NOMO-1 (cell line): ENCODE measurements around the gene CIBAR2.
"Not testable (repeated sequence)": the region's sequence is repeated elsewhere in the genome, so short reads cannot be mapped to it uniquely, and the experiment has no call there.

Experiments used
- DNase-seq, 2 experiments: peaks; one replicate each; lab custom pipeline; 2025; ENCODE audit not compliant: unreplicated experiment in 2 of 2; lab: John Stamatoyannopoulos, UW

CIBAR2 gene

DNA sequence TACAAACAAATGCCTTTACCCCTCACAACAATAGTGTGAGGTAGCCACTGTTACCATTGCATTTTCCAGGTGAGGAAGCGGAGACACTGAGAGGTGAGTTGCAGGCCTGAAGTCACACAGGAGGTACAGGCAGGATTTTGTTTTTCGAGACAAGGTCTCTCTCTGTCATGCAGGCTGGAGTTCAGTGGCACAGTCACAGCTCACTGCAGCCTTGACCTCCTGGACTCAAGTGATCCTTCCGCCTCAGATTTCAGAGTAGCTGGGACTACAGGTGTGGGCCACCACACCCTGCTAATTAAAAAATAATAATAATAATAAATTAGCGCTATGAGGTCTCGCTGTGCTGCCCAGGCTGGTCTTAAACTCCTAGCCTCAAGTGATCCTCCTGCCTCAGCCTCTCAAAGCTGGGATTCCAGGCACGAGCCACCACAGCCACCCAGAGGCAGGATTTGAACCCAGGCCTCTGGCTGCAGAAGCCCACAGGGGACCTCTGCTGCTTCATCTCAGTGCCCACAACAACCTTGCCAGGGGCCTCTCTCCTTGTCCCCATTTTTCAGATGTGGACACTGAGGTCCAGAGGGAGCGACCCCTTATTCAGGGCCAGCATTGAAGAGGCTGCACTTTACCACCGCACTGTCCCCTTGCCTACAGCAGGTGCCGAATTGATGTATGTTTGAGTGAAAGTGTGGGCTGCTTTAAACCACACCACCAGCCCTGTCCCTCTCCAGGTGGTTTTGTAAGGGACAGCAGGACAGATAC is 16.0 kb upstream of the CIBAR2 start:
- DNase-seq, result no peak

GRCh38 chr16:85127379-85127723 is 15.1 kb upstream of the CIBAR2 start:
- no peak for DNase-seq

DNA sequence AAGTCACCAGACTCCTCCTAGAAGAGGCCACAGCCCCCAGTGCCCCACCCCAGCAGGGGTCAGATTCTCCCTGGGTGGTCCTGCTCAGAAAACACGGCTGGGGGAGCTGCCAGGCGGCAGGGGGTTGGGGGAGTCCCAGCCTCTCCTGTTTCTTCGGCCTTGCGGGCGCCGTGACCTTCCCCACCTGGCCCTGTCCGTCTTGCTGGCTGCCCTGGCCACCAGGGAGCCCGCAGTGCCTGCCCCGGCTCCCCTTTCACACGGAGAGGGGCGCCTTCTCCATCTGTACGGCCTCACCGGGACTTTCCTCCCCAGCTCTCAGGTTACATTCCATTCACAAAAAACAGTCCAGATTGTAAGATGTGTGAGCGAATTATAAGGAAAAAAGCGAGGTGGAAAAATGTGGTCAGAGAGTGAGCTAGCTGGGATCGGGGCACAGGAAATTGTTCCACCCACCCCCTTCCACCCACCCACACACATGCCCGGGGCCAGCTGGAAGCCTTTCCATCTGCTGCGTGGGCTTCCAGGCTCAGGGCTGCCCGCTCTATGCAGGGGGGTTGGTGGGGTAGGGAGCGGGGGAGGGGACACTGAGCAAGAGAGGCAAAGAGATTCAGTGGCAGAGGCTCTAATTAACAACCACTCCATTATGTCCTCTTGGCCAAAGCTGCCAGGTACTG is 14.6 kb upstream of the CIBAR2 start:
- DNase-seq, result no peak

GRCh38 chr16:85126394-85126704 is 14.1 kb upstream of the CIBAR2 start:
- DNase-seq, result no peak

- no peak for DNase-seq
Observed at GRCh38 chr16:85125570-85126393, 13.5 kb upstream of the CIBAR2 start.

GRCh38 chr16:85124636-85125346 is 12.5 kb upstream of the CIBAR2 start:
- no peak for DNase-seq

DNA sequence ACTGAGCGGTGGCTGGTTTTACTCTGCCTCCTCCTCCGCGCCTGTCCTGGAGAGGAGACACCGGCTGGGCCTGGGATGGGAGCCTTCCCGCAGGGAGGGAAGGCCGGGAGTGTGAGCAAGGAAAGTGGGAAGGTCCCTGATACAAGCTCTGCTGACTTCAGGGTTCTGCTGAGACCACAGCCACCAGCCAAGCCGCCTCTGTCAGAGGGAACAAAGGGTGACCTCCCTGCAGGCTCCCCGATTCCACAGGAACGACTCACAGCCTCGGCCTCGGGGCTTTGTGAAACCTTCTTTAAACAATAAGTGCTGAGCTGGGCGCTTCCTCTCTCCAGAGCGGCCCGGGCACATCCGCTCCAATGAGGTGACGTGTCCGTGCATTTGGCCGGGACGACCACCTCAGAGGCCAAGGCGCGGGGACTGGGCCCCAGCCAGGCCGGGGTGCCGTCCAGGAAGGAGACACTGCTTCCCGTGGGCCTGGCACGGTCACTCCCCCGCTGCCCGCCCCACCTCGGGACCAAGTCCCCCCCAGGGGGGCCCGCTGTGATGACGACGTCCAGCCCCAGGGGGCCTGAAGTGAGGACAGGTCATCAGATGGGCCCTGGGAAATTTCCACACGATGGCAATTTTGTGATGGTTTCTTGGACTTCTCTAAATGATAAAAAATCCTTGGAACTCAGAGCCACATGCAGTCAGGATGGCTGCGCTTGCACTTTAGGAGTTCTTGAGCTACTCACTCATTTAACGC is 11.8 kb upstream of the CIBAR2 start:
- DNase-seq, result no peak

- DNase-seq, result not testable (repeated sequence)
Observed at GRCh38 chr16:85123441-85123840, 11.2 kb upstream of the CIBAR2 start.

GRCh38 chr16:85120006-85120340 is 7.7 kb upstream of the CIBAR2 start:
- no peak for DNase-seq

- no peak for DNase-seq
Observed at GRCh38 chr16:85117418-85117817, 5.1 kb upstream of the CIBAR2 start.

DNA sequence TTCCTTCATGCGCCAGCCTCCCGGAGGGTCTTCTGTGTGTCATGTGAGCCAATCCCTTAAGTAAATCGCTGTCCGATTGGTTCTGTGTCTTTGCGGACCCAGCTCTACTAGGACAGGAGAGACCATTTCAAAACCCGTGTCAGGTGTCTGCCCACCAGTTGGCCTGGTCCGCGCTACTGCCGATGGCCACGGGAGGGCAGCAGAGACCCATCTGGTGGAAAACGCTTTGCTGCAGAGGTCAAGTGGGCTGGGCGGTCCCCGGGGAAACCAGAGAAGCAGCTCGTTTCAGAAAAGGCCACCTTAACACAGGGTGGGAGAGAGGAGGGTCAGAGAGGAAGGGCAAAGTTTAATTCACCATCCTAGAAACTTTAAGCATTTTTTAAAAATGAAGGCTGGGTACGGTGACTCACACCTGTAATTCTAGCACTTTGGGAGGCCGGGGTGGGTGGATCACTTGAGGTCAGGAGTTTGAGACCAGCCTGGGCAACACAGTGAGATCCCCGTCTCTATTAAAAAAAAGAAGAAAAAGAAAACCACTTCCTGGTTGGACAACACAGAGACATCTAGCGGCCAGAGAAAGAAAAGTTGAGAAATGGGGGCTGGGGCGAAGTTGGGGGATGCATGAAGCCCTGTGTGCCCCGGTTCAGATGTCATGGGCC is 2.8 kb upstream of the CIBAR2 start:
- peak; percentile 68 to 87 for DNase-seq

- no peak for DNase-seq
Observed at GRCh38 chr16:85113913-85114312, 1.6 kb upstream of the CIBAR2 start.

DNA sequence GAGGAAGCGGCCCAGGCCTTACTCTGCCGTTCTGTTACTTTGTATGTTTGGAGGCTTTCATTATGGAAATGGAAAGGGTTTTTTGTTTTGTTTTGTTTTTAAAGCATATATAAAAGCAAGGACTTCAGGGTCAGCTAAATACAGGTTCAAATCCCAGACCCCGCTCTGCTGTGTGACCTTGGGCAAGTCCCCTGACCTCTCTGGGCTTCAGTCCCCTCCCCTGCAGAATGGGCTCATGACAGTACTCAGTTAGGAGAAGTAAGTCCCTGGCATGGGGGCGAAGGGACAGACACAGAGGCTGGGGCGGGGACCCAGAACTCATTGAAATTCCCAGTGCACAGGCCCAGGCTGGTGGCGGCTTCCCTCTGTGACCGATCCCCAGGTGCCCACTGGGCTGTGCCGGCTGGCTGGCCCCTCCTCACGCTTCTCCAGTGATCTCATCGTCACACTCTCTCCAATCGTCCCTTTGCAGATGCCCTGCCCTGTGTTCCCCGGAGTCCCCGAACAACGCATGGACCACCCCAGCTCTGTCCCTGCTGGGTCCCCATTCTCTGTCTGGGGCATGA is 979 bp upstream of the CIBAR2 start:
- DNase-seq, result no peak

GRCh38 chr16:85111184-85111583 is 1.1 kb downstream of the CIBAR2 start:
- no peak for DNase-seq

DNA sequence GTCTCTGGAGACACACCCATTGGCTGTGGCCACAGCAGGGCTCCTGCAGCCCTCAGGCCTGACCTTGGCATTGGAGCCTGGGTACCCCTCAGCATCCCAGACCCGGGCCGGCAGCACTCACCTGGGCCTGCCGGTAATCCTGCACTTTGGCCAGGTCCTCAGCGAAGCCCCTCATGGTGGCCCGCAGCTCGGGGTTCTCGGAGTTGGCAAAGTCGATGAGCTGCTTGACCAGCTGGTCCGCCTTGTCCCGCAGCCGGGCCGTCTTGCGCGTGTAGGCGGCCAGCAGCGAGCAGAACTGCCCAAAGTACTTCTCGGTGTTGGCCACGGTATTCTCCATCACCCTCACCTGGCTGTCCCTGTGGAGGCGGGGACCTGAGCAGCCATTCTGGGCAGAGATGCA is 2.2 kb downstream of the CIBAR2 start:
- no peak for DNase-seq

- no peak for DNase-seq
Observed at GRCh38 chr16:85107532-85107931, 4.7 kb downstream of the CIBAR2 start.

- no peak for DNase-seq
Observed at GRCh38 chr16:85107083-85107482, 5.2 kb downstream of the CIBAR2 start.

DNA sequence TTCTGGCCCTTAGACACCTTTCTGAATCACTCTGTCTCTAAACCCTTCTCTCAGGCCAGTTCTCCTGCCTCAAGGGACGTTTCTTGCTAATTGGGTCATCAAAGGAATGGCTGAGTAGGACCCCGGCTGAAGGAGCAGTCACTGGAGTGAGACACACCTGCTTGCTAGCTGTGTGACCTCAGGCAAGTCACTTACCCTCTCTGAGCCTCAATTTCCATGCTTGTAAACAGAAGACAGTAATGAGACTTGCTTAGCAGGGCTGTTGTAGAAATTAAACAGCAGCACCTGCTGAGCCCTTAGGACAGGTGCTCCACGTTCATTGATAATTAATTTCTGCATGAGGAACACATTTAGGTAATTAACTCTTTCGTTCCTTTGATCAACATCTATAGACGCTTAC is 6.8 kb downstream of the CIBAR2 start:
- DNase-seq, result no peak

DNA sequence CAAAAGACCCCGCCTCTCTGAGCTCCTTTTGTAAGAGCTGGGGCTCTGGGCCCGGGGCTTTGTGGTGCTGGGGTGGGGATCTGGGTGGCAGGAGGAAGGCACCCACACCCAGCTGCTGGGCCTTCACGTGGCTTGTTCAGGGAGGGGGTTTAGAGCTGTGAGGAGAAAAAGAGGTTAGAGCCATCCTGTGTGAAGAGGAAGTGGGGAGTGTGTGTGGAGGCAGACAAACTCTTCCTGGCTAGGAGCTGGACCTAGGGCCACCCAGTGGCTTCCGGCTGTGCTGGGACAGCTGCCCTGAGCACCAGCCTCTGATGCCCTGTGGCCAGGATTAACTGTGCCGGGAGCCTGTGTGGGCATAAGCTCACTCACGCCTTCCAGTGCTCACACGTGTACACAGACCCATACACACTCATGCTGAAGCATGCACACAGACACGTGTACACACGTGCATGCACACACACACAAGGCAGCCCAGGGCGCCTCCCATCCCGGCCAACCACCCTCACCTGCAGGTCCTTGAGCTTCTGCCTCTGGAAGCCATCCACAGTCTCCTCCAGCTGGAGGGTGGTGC is 7.4 kb downstream of the CIBAR2 start:
- DNase-seq, result peak; percentile 39 to 72

DNA sequence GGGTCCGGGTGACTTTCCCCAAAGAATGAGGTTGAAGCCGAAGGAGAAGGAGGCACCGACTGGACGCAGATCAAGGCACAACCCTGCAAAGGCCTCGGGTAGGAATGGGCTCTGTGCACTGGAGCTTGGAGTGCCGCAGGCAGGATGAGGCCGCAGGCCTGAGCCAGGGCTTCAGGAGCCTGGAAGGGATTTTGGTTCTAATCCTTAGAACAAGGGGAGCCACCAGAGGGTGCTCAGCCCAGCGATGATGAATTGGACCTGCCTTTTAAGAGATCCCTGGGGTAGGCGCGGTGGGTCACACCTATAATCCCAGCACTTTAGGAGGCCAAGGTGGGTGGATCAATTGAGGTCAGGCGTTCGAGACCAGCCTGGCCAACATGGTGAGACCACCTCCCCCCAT is 8.1 kb downstream of the CIBAR2 start:
- no peak for DNase-seq
